Measurements from ENCODE around the gene NEMP1.
A peak's percentile ranks its signal among the peaks of the same experiment; 100 is the strongest.
"Not testable (repeated sequence)": the region's sequence is repeated elsewhere in the genome, so short reads cannot be mapped to it uniquely, and the experiment has no call there.

Gene NEMP1

GRCh38 chr12:57090924-57091637 is 12.5 kb upstream of the NEMP1 start:
- DNase-seq = no peak

- DNase-seq = no peak
These were observed 11.9 kb upstream of the NEMP1 start for GRCh38 chr12:57090490-57090889.

GRCh38 chr12:57089271-57090245 is 11.0 kb upstream of the NEMP1 start:
- peak; percentile 84 for DNase-seq

DNA sequence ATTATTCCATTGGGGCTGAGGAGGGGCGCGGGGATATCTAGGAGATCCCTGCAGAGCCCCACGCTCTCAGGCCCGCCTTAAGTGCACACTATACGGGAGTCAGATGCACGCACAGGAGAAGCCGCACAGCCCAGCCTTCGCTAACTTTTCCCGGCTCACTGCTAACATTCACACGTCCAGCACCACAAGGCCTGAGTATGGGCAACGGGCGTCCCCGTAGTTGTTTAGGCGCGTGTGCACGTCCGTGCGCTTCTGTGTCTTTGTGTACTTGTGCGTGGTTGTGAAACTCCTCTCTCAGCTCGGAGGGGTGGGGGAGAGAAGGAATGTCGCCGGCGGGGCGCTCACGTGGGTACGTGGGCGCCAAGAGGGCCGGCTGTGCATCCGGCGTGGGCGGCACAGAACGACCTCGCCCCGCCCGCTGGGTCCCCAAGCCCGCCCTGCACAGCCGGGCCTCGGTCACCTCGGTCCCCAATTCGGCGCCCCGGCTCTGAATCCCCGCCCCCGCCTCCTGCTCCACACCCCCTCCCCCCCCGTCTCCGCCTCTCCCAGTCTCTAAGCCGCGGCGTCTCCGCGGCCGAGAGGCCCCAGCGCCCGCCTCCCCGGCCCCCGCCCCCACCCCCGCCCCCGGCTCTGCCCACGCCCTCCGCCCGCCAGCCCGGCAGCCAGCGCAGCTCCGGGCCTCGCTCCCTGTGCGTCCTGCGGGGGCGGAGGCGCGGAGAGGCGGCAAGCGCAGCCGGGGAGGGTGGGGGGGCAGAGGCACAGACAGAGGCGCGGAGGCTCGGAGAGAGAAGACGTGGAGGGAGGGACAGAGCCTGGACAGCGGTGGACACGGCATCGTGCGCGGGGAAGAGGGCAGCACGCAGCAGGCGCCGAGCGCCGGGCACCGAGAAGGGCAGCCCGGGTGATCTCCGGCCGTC is 10.0 kb upstream of the NEMP1 start, which contains the start of gene NAB2:
TSS of gene NAB2 (plus strand) at position 761 of the 917 bp plus-strand sequence. CDS start 158 bp downstream, outside the sequence.
- DNase-seq = peak; percentile 95

GRCh38 chr12:57087691-57088353 is 9.2 kb upstream of the NEMP1 start:
- DNase-seq = peak; percentile 93

- peak; percentile 96 for DNase-seq
These were observed 8.6 kb upstream of the NEMP1 start for GRCh38 chr12:57087010-57087690.

DNA sequence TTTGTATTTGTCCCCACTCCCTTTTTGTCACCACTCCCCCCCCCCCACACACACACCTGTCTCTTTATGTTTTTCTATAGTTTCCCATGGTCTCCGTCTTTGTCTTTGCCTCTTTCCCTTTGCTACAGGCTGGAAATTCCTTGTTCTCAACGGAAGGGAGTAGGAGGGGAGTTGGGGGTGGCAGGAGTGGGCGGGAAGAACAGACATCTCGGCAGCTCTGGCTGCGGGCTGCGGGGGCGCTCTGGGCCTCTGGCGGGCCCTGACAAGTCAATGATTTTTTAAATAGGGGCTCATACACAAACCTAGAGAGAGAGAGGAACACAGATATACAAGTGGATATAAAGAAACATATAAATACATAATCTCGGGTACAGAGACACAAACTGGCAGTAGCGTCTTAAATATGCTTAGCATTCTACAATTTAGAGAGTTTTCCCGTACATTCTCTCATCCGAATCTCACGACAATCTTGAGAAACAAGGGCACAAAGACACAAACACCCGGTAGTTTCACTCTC is 8.0 kb upstream of the NEMP1 start:
- DNase-seq = peak; percentile 84

GRCh38 chr12:57085999-57086492 is 7.5 kb upstream of the NEMP1 start:
- DNase-seq = peak; percentile 73

DNA sequence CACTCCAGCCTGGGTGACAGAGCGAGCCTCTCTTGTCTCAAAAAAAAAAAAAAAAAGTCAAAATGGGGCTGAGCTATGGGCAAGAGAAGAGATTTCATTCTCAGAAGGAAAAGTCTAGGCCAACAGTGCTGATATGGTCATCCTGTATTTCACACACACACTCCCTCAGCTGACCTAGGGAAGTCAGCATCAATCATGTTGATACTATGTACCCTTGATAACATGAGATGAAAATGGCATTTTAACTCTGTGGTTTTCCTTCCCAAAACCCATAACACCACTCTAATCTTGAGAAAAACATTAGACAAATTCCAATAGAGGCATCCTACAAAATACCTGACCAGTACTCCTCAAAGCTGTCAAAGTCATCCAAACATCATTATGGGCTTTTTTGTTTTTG is 2.3 kb upstream of the NEMP1 start:
- no peak for DNase-seq

DNA sequence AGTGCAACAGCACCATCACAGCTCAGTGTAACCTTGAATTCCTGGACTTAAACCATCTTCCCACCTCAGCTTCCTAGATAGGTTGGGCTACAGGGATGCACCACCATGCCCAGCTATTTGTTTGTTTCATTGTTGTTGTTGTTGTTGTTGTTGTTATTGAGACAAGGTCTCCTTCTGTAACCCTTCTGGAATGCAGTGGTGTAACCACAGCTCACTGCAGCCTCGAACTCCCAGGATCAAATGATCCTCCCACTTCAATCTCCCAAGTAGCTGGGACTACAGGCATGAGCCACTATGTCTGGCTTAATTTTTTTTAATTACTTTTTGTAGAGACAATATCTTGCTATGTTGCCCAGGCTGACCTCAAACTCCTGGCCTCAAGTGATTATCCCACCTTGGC is 1.2 kb upstream of the NEMP1 start:
- DNase-seq = no peak

DNA sequence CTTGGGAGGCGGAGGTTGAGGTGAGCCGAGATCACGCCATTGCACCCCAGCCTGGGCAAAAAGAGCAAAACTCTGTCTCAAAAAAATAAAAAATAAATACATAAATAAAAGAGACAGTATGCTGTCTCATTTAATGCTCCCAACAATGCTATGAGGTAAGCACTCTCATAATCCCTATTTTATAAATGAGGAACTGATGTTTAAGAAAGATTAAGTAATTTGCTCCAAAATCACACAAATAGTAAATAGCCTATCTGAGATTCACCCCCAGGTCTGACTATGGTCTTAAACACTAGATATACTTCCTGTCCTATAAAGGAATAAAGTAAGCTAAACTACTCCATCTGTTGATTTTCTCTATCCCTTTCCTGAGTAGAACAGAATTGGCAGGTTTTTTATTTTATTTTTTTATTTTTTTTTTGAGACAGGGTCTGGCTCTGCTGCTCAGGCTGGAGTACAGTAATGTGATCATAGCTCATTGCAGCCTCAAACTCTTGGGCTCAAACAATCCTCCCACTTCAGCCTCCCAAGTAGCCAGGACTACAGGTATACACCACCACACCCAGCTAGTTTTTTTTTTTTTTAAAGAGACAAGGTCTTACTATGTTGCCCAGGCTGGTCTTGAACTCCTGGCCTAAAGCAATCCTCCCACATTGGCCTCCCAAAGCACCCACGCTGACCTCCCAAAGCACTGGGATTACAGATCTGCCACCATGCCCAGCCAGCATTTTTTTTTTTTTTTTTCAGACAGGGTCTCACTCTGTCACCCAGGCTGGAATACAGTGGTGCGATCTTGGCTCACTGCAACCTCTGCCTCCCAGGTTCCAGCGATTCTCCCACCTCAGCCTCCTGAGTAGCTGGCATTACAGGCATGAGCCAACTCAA is 4.8 kb downstream of the NEMP1 start:
- DNase-seq = not testable (repeated sequence)

- DNase-seq = no peak
These were observed 5.9 kb downstream of the NEMP1 start for GRCh38 chr12:57072661-57073060.

DNA sequence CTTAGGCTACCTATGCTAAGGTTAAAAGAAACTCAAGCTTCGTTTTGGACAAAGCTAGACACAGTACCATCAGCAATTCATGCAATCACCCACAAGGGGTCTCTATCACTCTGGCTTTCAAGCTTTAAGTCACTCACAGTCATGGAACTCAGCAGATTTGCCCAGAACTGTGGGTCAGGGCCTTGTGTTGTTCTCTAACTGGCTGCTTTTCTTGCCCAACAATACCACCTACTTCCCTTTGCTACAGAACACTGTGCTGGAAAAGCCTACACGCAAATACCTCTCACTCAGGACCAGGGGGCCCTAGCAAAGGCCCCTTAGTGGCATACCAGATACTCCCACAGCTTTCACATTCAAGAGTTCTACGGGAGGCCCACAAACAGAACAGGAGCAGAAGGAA is 9.1 kb downstream of the NEMP1 start:
- DNase-seq = peak; percentile 77

DNA sequence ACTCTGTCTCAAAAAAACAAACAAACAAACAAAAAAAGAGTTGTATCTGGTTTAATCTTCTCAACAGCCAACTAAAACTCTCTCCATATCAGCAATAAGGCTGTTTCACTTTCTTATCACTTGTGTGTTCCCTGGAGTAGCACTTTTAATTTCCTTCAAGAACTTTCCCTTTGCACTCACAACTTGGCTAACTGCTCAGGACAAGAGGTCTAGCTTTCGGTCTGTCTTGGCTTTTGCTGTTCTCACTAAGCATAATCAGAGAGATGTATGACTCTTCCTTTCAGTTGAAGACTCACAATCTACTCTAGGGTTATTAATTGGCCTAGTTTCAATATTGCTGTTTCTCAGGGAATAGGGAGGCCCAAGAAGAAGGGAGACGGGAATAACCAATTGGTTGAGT is 12.3 kb downstream of the NEMP1 start:
- no peak for DNase-seq

DNA sequence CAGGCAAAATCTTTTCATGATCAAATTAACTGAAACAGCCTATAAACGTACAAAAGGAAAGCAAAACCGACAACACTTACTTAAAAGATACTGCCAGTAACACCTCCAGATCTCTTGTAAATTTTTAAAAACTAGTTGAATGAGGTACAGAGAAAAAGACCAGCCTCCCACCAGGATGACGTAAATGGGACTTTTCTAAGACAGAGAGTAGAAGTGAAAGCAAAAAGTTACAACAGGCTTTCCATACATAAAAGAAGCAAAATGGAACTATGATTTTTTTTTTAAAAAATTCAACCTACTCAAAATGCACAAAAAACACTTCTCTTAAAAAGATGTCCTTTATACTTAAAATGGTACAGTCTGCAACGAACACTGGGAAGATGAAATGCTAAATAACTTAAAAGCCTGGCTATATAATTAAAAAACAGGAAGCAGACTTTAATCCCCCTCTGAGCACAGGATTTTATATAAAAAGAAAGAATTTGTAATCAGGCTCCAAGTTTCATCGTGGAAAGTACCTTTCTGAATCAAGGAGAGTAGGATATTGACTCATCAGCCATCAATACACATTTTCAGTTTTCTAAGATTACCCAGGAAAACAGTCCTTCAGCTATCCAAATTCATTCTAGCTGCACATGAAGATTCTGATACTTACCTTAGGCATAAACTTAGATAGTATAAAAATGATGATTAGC is 14.5 kb downstream of the NEMP1 start:
- peak; percentile 72 for DNase-seq

DNA sequence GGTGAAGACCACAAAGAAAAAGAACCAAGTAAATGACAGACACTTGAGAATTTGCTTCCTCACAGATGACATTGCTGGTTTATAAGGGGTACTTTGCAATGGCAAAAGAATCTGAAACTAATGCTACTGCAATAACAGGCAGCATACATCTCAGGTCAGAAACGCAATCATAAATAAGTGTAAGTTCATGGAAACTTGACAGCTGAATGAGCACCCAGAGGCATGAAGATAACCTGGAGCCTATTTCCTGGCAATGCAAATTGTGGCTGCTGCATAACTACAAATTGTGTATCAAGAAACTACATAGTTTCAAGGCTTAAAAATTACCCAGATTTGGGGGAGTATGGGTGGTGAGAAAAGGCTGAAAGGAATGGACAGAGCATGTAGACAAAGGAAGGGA is 20.1 kb downstream of the NEMP1 start:
- no peak for DNase-seq

DNA sequence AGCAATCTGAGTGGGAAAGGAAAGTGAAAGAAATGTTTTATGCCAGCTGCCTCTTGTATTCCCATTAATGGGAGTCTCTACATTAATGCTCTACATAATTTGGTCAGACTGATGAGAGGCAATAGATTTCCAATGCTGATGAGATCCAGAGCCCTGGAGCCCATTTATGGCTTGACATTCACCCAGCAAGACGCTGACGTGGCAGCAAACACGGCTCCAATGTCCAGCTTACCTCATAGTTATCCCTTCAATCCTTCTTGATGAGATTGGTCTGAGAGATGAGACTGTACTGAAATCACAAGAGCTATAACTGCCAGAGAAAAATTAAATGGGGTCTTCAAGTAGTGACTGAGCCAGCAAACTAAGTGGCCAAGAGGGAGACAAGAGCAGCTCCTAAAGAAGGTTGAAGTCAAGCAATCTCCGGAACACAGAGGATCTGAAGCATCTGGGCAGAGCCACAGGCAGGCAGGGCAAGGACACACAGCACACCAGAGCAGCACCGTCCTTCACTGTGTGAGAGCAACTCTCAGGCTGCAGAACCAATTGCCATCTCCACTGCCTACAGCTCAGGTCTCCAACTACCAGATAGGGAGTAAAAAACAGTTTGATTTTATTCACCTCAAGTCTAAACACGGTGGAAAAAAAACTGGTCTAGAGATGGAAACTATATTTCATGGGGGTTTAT is 21.4 kb downstream of the NEMP1 start:
- no peak for DNase-seq

GRCh38 chr12:57055824-57056223 is 22.8 kb downstream of the NEMP1 start:
- DNase-seq = no peak

GRCh38 chr12:57053901-57054300 is 24.7 kb downstream of the NEMP1 start:
- not testable (repeated sequence) for DNase-seq

All from activated effector memory CD4-positive, alpha-beta T cell treated with anti-CD3 and anti-CD28 coated beads, Interleukin-2, amount 50 U/mL, for 16 hours (primary cell).